HG03457 (cell line): ENCODE measurements around the gene ZNF641.
"Not testable (repeated sequence)": the region's sequence is repeated elsewhere in the genome, so short reads cannot be mapped to it uniquely, and the experiment has no call there.

ENCODE experiments used
- ATAC-seq: cut with Tn5 transposase; IDR thresholded peaks from one replicate; pipeline ENCODE4 v1.9.1; 2021; ENCODE audit warnings: moderate number of reproducible peaks; ENCODE audit not compliant: unreplicated experiment

The ZNF641 gene

DNA sequence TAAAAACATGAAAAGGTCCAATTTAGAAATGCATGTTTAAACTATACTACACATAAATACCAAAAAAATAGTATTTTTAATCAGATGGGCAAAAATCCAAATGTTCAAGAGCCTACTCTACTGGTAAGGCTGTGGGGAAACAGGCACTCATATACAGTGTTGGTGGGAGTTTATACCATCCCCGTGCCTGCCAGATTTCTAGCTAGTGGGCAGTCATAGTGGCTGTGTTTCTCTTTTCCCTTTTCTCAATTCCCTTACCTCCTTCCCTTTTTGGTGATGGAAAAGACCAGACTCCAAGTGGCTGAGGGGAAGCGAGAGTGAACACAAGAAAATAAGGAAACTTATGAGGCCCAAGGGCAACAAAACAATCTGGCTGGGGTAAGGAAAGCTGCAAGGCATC lies 14.7 kb downstream of the ZNF641 start:
- ATAC-seq = no peak

DNA sequence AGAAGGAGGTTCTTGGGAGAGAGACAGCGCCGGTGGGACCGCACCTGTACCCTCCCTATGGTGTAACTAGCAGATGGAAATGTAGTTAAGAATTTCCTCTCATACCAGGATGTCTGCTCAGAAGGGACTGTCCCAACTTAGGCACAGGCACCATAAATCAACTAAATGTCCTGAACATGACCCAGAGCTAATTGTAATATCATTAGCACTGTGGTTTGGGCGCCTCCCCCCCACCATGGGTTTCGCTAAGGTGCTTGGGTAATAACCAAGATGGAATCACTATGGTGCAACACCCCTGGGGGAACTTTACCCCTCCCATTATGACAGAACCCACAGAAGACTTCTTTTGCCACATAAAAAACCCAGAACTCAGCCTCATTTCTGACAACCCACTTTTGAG lies 15.9 kb downstream of the ZNF641 start:
- no peak for ATAC-seq

- not testable (repeated sequence) for ATAC-seq
Observed at GRCh38 chr12:48333680-48334079, 17.0 kb downstream of the ZNF641 start.

- ATAC-seq = no peak
Observed at GRCh38 chr12:48331399-48331798, 19.3 kb downstream of the ZNF641 start.

DNA sequence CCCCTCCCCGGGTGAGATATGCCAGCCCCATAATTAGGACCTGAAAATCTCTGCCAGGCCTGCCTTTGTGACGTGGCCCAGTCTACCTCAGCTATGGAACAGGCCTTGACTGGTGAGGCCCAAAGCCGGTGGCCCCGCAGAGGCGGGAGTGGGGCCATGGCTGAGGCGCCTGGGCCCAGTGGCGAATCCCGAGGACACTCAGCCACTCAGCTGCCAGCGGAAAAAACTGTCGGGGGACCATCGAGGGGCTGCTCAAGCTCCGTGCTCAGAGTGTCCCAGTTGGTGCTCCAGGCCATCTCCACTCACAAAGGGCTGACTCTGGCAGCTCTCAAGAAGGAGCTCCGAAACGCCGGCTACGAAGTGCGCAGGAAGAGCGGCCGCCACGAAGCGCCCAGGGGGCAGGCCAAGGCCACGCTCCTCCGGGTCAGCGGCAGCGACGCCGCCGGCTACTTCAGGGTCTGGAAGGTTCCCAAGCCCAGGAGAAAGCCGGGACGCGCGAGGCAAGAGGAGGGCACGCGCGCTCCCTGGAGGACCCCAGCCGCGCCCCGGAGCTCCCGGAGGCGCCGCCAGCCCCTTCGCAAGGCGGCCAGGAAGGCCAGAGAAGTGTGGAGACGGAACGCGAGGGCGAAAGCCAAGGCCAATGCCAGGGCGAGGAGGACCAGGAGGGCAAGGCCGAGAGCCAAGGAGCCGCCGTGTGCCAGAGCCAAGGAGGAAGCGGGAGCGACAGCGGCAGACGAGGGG lies 21.4 kb downstream of the ZNF641 start:
- ATAC-seq = no peak

GRCh38 chr12:48316491-48316890 lies 34.2 kb downstream of the ZNF641 start:
- no peak for ATAC-seq

DNA sequence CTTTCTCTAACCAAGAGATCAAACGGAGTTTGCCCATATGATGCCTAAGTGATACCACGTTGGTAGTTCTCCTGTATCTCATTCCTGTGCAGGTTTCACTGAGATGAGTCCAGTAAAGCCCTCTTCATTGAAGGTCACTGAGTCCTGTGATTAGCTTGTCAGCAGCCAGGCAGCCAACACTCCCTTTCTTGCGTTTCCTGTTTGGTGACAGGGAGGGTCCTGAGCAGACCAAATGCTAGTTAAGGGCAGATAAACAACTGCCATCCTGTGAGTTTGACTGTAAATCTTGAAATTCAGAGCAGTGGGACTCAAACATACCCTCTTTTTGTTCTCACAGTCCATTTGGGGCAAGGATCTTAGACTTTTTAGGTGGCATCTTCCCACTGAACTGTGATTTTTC lies 39.4 kb downstream of the ZNF641 start:
- no peak for ATAC-seq

DNA sequence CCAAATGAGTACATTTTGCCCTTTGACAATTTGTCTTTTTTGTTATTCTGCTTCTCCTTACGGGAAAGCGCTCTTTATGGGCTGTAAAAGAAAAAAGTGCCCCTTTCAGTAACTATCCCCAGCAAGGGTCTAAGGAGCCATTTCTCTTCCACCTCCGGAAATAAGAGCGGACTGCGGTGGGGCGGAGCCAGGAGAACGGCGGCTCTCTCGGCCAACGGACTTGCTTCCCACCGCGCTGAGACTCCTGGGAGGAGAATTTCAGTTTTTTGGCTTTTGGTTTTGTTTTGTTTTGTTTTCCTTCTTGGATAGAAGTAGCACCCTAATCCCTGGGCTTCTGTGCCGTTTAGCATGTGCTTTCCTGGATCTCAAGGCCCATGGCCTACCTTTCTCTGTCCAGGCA lies 43.5 kb downstream of the ZNF641 start:
- ATAC-seq = no peak

DNA sequence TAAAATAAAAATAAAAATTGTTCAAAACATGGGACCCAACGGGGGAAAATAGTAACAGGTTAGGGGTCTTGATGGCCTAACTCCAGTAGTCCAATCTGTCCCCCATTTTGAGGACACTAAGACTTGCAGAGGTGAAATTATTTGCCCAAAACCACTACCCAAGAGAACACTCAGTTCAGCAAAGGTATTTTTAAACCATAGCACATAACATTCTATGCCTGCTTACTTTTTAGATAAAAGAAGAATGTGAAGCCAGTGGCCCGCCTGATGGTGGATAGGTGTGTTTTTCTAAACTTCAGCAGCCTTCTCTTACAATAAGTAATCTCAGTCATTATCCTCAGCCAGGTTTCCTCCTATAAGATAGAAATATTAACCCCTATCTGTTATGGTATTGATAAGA lies 45.5 kb downstream of the ZNF641 start:
- ATAC-seq = no peak

GRCh38 chr12:48302161-48302911 lies 48.4 kb downstream of the ZNF641 start:
- ATAC-seq = no peak

GRCh38 chr12:48300774-48301173 lies 49.9 kb downstream of the ZNF641 start:
- no peak for ATAC-seq

DNA sequence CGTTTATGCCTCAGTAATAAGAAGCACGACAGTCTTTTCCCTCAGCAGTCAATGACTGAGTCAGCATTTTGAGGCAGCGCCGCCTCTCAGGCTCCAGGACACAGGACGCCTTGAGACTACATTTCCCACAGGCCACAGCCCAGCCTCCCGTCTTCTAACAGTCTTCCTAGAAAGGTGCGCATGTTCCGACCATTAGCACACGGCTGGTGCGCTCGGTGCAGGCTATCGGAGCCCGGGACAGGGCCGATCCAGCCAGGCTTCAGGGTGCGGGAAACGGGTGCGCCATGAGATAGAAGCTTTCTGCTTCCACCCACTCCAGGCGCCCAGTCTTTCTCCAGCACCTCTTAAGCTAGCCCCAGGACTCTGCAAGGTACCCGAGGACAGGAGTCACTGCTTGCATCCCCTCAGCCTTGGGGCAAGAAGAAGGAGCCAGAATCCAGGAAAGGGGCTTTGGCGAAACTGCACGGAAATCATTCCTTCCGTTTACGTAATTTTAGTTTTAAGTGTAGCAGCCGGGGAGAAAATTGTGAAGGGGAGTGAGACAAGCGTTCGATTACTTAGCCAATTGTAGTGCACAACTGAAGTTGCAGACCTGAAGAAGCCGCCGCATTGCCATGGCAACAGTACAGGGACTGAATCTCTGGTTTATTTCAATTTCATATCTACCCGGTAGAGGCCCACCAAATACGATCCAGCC lies 54.0 kb downstream of the ZNF641 start:
- no peak for ATAC-seq

DNA sequence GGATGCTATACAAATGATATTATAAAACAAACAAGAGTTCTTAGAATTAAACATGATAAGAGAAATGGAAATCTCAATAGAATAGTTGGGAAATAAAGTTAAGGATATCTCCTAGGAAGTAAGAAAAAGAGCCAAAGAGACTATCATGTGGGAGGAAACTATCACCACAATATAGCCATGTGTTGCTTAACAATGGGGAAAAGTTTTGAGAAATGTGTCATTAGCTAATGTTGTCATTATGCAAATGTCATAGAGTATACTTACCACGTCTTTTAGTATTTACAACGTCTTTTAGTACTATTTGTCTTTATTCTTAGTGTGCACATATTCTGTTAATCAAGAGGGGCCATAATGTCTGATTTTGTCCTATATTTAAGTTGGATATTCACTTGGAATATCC lies 58.7 kb downstream of the ZNF641 start:
- ATAC-seq = no peak

- no peak for ATAC-seq
Observed at GRCh38 chr12:48291511-48291910, 59.2 kb downstream of the ZNF641 start.

GRCh38 chr12:48288387-48289268 lies 62.1 kb downstream of the ZNF641 start:
- no peak for ATAC-seq
